Endothelial cell of umbilical vein (primary cell): Measurements from ENCODE around the gene SNX22.
"Not testable (repeated sequence)": the region's sequence is repeated elsewhere in the genome, so short reads cannot be mapped to it uniquely, and the experiment has no call there.

Experiments used
- CTCF ChIP-seq, 2 donors: IDR thresholded peaks; 1 replicate in 1 of 2; 2 replicates in 1 of 2; pipeline ENCODE4 v1.5.1; 2011; ENCODE audit warnings: low read length in 2 of 2, mild to moderate bottlenecking in 2 of 2, moderate library complexity in 2 of 2, control low read depth in 1 of 2, inconsistent platforms in 1 of 2, low read depth in 1 of 2; ENCODE audit not compliant: insufficient read depth in 1 of 2; ENCODE audit errors: extremely low read depth in 1 of 2
- FOS ChIP-seq: IDR thresholded peaks from 2 replicates; pipeline ENCODE4 v1.6.1; 2011; ENCODE audit warnings: mild to moderate bottlenecking, low read length, moderate library complexity, borderline replicate concordance; ENCODE audit not compliant: insufficient read depth
- GATA2 ChIP-seq: IDR thresholded peaks from 2 replicates; pipeline ENCODE4 v1.7.0; 2011; ENCODE audit warnings: low read depth, mild to moderate bottlenecking, moderate library complexity, mixed read lengths, low read length; ENCODE audit not compliant: insufficient read length, insufficient read depth
- JUN ChIP-seq: IDR thresholded peaks from 2 replicates; pipeline ENCODE4 v1.6.1; 2011; ENCODE audit warnings: borderline replicate concordance, low read depth; ENCODE audit not compliant: insufficient read length, insufficient read depth
- MAX ChIP-seq: IDR thresholded peaks from 2 replicates; pipeline ENCODE4 v1.6.1; 2011; ENCODE audit not compliant: insufficient read depth, insufficient read length
- MYC ChIP-seq: IDR thresholded peaks from one replicate; pipeline ENCODE4 v1.6.1; 2011; ENCODE audit warnings: mild to moderate bottlenecking, low read depth, low read length
- POLR2A ChIP-seq: IDR thresholded peaks from 2 replicates; pipeline ENCODE4 v1.6.1; 2012; ENCODE audit warnings: low read depth, mild to moderate bottlenecking, control low read depth, low read length
- POLR2AphosphoS5 ChIP-seq: IDR thresholded peaks from 2 replicates; pipeline ENCODE4 v1.6.1; 2012; ENCODE audit warnings: low read depth, mild to moderate bottlenecking, control low read depth, low read length, moderate library complexity; ENCODE audit not compliant: insufficient read depth

- TF ChIP-seq GATA2; FOS; POLR2A; MYC; CTCF (IDR thresholded peaks at IDR 0.05; ENCODE audit: extremely low read depth in 1 of 2, insufficient read depth in 1 of 2, low read depth in 1 of 2, low read length in 2 of 2); POLR2AphosphoS5; JUN; MAX: not testable (repeated sequence)
Observed at GRCh38 chr15:64110108-64110701, 41.3 kb upstream of the SNX22 start.
